ENCODE results near the gene RCE1.

DNA sequence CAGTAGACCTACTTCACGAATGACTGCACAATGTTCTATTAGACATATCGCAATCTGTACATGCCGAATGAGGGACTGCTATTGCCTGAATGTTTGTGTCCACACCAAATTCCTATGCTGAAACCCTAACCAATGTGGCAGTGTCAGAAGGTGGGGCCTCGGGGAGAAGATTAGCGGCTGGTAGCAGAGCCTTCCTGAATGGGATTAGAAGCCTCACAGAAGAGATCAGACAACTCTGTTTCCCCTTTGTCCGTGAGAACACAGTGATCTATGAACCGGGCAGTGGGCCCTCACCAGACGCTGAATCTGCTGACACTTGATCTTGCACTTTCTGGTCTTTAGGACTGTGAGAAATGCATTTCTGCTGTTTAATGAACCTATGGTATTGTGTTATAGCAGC is 46.7 kb downstream of the RCE1 start:
- TF ChIP-seq, protein P1, sequence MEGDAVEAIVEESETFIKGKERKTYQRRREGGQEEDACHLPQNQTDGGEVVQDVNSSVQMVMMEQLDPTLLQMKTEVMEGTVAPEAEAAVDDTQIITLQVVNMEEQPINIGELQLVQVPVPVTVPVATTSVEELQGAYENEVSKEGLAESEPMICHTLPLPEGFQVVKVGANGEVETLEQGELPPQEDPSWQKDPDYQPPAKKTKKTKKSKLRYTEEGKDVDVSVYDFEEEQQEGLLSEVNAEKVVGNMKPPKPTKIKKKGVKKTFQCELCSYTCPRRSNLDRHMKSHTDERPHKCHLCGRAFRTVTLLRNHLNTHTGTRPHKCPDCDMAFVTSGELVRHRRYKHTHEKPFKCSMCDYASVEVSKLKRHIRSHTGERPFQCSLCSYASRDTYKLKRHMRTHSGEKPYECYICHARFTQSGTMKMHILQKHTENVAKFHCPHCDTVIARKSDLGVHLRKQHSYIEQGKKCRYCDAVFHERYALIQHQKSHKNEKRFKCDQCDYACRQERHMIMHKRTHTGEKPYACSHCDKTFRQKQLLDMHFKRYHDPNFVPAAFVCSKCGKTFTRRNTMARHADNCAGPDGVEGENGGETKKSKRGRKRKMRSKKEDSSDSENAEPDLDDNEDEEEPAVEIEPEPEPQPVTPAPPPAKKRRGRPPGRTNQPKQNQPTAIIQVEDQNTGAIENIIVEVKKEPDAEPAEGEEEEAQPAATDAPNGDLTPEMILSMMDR (tag by site-specific recombination; IDR thresholded peaks at IDR 0.05), result no peak
- TF ChIP-seq ZFP3 (tag by site-specific recombination; IDR thresholded peaks at IDR 0.05; ENCODE audit: low read depth) (no peak), ZNF114 (tag by site-specific recombination; IDR thresholded peaks at IDR 0.05) (no peak), GLI2 (tag by site-specific recombination; IDR thresholded peaks at IDR 0.05; ENCODE audit: borderline replicate concordance, low read depth) (no peak), HOXD13 (CRISPR knock-in tag; IDR thresholded peaks at IDR 0.05; ENCODE audit: borderline replicate concordance) (no peak), ZNF202 (tag by site-specific recombination; IDR thresholded peaks at IDR 0.05; ENCODE audit: borderline replicate concordance) (no peak), ZBTB7A (tag by site-specific recombination; IDR thresholded peaks at IDR 0.05; ENCODE audit: low read depth) (no peak)
- TF ChIP-seq, protein P2, sequence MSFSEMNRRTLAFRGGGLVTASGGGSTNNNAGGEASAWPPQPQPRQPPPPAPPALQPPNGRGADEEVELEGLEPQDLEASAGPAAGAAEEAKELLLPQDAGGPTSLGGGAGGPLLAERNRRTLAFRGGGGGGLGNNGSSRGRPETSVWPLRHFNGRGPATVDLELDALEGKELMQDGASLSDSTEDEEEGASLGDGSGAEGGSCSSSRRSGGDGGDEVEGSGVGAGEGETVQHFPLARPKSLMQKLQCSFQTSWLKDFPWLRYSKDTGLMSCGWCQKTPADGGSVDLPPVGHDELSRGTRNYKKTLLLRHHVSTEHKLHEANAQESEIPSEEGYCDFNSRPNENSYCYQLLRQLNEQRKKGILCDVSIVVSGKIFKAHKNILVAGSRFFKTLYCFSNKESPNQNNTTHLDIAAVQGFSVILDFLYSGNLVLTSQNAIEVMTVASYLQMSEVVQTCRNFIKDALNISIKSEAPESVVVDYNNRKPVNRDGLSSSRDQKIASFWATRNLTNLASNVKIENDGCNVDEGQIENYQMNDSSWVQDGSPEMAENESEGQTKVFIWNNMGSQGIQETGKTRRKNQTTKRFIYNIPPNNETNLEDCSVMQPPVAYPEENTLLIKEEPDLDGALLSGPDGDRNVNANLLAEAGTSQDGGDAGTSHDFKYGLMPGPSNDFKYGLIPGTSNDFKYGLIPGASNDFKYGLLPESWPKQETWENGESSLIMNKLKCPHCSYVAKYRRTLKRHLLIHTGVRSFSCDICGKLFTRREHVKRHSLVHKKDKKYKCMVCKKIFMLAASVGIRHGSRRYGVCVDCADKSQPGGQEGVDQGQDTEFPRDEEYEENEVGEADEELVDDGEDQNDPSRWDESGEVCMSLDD (tag by site-specific recombination; IDR thresholded peaks at IDR 0.05), result no peak
